ENCODE measurements around the gene LRP1B. TPM values are rescaled to one million over a fixed set of nuclear protein-coding genes. Genes with fewer than 3 reads are reported as not detected.
A peak's percentile ranks its signal among the peaks of the same experiment; 100 is the strongest.

The LRP1B gene
- total and polyA plus RNA-seq, 2 donors from 2014 or later = 0.69 to 1.2 TPM

GRCh38 chr2:141720476-141720875 lies 410.3 kb downstream of the LRP1B start:
- TF ChIP-seq CTCF (IDR thresholded peaks at IDR 0.05; ENCODE audit: borderline replicate concordance, extremely low read depth, insufficient read depth) = no peak
- H3K27me3 ChIP-seq (ENCODE audit: control insufficient read depth, insufficient read depth, low read length) = no peaks in the 10 kb centered on the region
- H3K27ac ChIP-seq (ENCODE audit: low read depth in 2 of 2, low read length in 2 of 2) = no peak overlapping the region
- no peaks in the 10 kb centered on the region for H3K4me1 ChIP-seq (ENCODE audit: control insufficient read depth in 2 of 3, insufficient read depth in 2 of 3, low read depth in 1 of 3, low read length in 3 of 3)
- FAIRE-seq (no peak), DNase-seq (no peak)
- intact Hi-C loops (cut with DNase I) = no loop called here
- no peaks in the 10 kb centered on the region for H3K9me3 ChIP-seq (ENCODE audit: control insufficient read depth in 2 of 3, insufficient read depth in 1 of 3, low read length in 3 of 3)
- H3K9ac ChIP-seq (ENCODE audit: low read length in 3 of 3) = no peak overlapping the region
- H3K4me3 ChIP-seq (ENCODE audit: low read length in 3 of 3) = no peak overlapping the region
- no peaks in the 10 kb centered on the region for H3K36me3 ChIP-seq (ENCODE audit: control insufficient read depth in 2 of 3, insufficient read depth in 3 of 3, low read length in 3 of 3)

GRCh38 chr2:141714496-141714895 lies 416.3 kb downstream of the LRP1B start:
- peaks cover 0 to 5% (median 0%) of the 10 kb centered on the region in 3 donors for H3K4me1 ChIP-seq (ENCODE audit: control insufficient read depth in 2 of 3, insufficient read depth in 2 of 3, low read depth in 1 of 3, low read length in 3 of 3)
- H3K9ac ChIP-seq (ENCODE audit: low read length in 3 of 3) = no peak overlapping the region
- no peaks in the 10 kb centered on the region for H3K9me3 ChIP-seq (ENCODE audit: control insufficient read depth in 2 of 3, insufficient read depth in 1 of 3, low read length in 3 of 3)
- peak in 4 of 5 donors; percentile 25 to 74 (median 50) for DNase-seq
- H3K27ac ChIP-seq (ENCODE audit: low read depth in 2 of 2, low read length in 2 of 2) = no peak overlapping the region
- H3K4me3 ChIP-seq (ENCODE audit: low read length in 3 of 3) = no peak overlapping the region
- TF ChIP-seq CTCF (IDR thresholded peaks at IDR 0.05; ENCODE audit: borderline replicate concordance, extremely low read depth, insufficient read depth) = no peak
- H3K36me3 ChIP-seq (ENCODE audit: control insufficient read depth in 2 of 3, insufficient read depth in 3 of 3, low read length in 3 of 3) = no peaks in the 10 kb centered on the region
- no peaks in the 10 kb centered on the region for H3K27me3 ChIP-seq (ENCODE audit: control insufficient read depth, insufficient read depth, low read length)
- intact Hi-C loops (cut with DNase I) = no loop called here
- no peak for FAIRE-seq

- intact Hi-C loops (cut with DNase I) = no loop called here
- peak in 2 of 5 donors; percentile 17 to 39 for DNase-seq
Measured at GRCh38 chr2:141711627-141712026, 419.2 kb downstream of the LRP1B start.

More at GRCh38 chr2:141711627-141712026, 419.2 kb downstream of the LRP1B start:
- no peak for TF ChIP-seq CTCF (IDR thresholded peaks at IDR 0.05; ENCODE audit: borderline replicate concordance, extremely low read depth, insufficient read depth)
- no peak overlapping the region for H3K9ac ChIP-seq (ENCODE audit: low read length in 3 of 3)
- no peaks in the 10 kb centered on the region for H3K36me3 ChIP-seq (ENCODE audit: control insufficient read depth in 2 of 3, insufficient read depth in 3 of 3, low read length in 3 of 3)
- FAIRE-seq = no peak
- no peak overlapping the region for H3K4me3 ChIP-seq (ENCODE audit: low read length in 3 of 3)
- no peaks in the 10 kb centered on the region for H3K9me3 ChIP-seq (ENCODE audit: control insufficient read depth in 2 of 3, insufficient read depth in 1 of 3, low read length in 3 of 3)
- H3K4me1 ChIP-seq (ENCODE audit: control insufficient read depth in 2 of 3, insufficient read depth in 2 of 3, low read depth in 1 of 3, low read length in 3 of 3) = peaks cover 0 to 5% (median 0%) of the 10 kb centered on the region in 3 donors
- no peak overlapping the region for H3K27ac ChIP-seq (ENCODE audit: low read depth in 2 of 2, low read length in 2 of 2)
- no peaks in the 10 kb centered on the region for H3K27me3 ChIP-seq (ENCODE audit: control insufficient read depth, insufficient read depth, low read length)
